GM12878 (cell line): ENCODE measurements around the gene KERA. TPM values are rescaled to one million over a fixed set of nuclear protein-coding genes. Genes with fewer than 3 reads are reported as not detected.

Experiments
- ATF7 ChIP-seq: fragments of 450-650 bp; IDR thresholded peaks from 2 replicates; pipeline ENCODE4 v1.6.1; 2016; ENCODE audit warnings: low read depth, mild to moderate bottlenecking
- CEBPB ChIP-seq, 2 experiments: fragments of 150-350 bp in 1 of 2; IDR thresholded peaks; 2 replicates each; pipeline ENCODE4 v1.6.1; 2012 to 2014; ENCODE audit warnings: low read depth in 2 of 2, low read length in 2 of 2, borderline replicate concordance in 1 of 2, inconsistent platforms in 1 of 2
- EED ChIP-seq: sonication (generic); IDR thresholded peaks from 2 replicates; pipeline ENCODE4 v1.6.1; 2016; ENCODE audit warnings: antibody characterized with exemption, low read depth
- HDAC2 ChIP-seq: fragments of 200-600 bp; sonication (generic); IDR thresholded peaks from 2 replicates; pipeline ENCODE4 v1.6.1; 2017
- IKZF1 ChIP-seq: fragments of 450-650 bp; conservative IDR thresholded peaks from 2 replicates; pipeline ENCODE4 v1.6.1; 2017; ENCODE audit warnings: antibody characterized with exemption, mild to moderate bottlenecking
- IKZF2 ChIP-seq, 2 experiments: fragments of 450-650 bp; IDR thresholded peaks; 2 replicates each; pipeline ENCODE4 v1.6.1; 2017; ENCODE audit warnings: mild to moderate bottlenecking in 2 of 2, moderate library complexity in 2 of 2
- MTA3 ChIP-seq: IDR thresholded peaks from 2 replicates; pipeline ENCODE4 v1.6.1; 2012; ENCODE audit warnings: low read length, inconsistent platforms, borderline replicate concordance
- NFYA ChIP-seq: IDR thresholded peaks from 2 replicates; pipeline ENCODE4 v1.6.1; 2011; ENCODE audit warnings: low read depth, mild to moderate bottlenecking, low read length, improper control_type of control experiment, borderline replicate concordance
- NRF1 ChIP-seq: conservative IDR thresholded peaks from 2 replicates; pipeline ENCODE4 v1.6.1; 2011; ENCODE audit warnings: mild to moderate bottlenecking, low read depth, low read length, improper control_type of control experiment
- PAX5 ChIP-seq: IDR thresholded peaks from 2 replicates; pipeline ENCODE4 v1.6.1; 2011; ENCODE audit warnings: low read depth, low read length, borderline replicate concordance
- POLR2A ChIP-seq: IDR thresholded peaks from 2 replicates; pipeline ENCODE4 v1.6.1; 2011; ENCODE audit warnings: low read depth, mild to moderate bottlenecking, low read length
- POLR2AphosphoS2 ChIP-seq: IDR thresholded peaks from 2 replicates; pipeline ENCODE4 v1.6.1; 2011; ENCODE audit warnings: low read depth, mild to moderate bottlenecking, low read length, improper control_type of control experiment, moderate library complexity
- POU2F2 ChIP-seq: IDR thresholded peaks from 3 replicates; pipeline ENCODE4 v1.6.1; 2011; ENCODE audit warnings: low read depth, mild to moderate bottlenecking, low read length, borderline replicate concordance
- RB1 ChIP-seq: fragments of 450-650 bp; formaldehyde crosslinking; IDR thresholded peaks from 2 replicates; pipeline ENCODE4 v1.6.1; 2017; ENCODE audit warnings: mild to moderate bottlenecking, borderline replicate concordance
- RCOR1 ChIP-seq: conservative IDR thresholded peaks from 2 replicates; pipeline ENCODE4 v1.6.1; 2012; ENCODE audit warnings: low read depth, low read length, improper control_type of control experiment
- RELB ChIP-seq: fragments of 450-650 bp; IDR thresholded peaks from 2 replicates; pipeline ENCODE4 v1.6.1; 2017; ENCODE audit warnings: low read depth, mild to moderate bottlenecking, moderate library complexity
- REST ChIP-seq: IDR thresholded peaks from 2 replicates; pipeline ENCODE4 v1.6.1; 2012; ENCODE audit warnings: mild to moderate bottlenecking, low read depth, low read length
- RUNX3 ChIP-seq: IDR thresholded peaks from 2 replicates; pipeline ENCODE4 v1.6.1; 2012; ENCODE audit warnings: low read length, inconsistent platforms
- SP1 ChIP-seq: IDR thresholded peaks from one replicate; pipeline ENCODE4 v1.6.1; 2011; ENCODE audit warnings: low read depth, low read length
- YY1 ChIP-seq: IDR thresholded peaks from 2 replicates; pipeline ENCODE4 v1.6.1; 2011; ENCODE audit warnings: low read depth, mild to moderate bottlenecking, low read length
- ZBTB40 ChIP-seq: fragments of 450-650 bp; IDR thresholded peaks from 2 replicates; pipeline ENCODE4 v1.6.1; 2016; ENCODE audit warnings: mild to moderate bottlenecking, moderate library complexity, borderline replicate concordance
- ZNF207 ChIP-seq: fragments of 450-650 bp; IDR thresholded peaks from 2 replicates; pipeline ENCODE4 v1.6.1; 2014; ENCODE audit warnings: antibody characterized with exemption, mild to moderate bottlenecking, borderline replicate concordance
- polyA plus RNA-seq, 11 experiments: library from polyadenylated mRNA; depleted of rRNA in 4 of 11; unstranded in 6 of 11; stranded (reverse) in 5 of 11; fragments of >200 nt; fragmentation: Nextera tagmentation in 4 of 11; fragmentation: Illumina TruSeq in 1 of 11; extraction: Ambion mirVana in 4 of 11; extraction: Trizol in 1 of 11; gene quantifications; 1 replicate in 1 of 11; 2 replicates in 10 of 11; pipeline versions ENCODE4 v1.2.1 to v1.2.3, GENCODE V29; 2011 to 2016; ENCODE audit warnings: inconsistent platforms in 2 of 11, missing spikeins in 2 of 11, low read depth in 1 of 11
- total RNA-seq, 4 experiments: library from RNA; depleted of rRNA in 3 of 4; stranded (reverse); fragments of >200 nt in 3 of 4; fragmentation: Illumina TruSeq in 1 of 4; extraction: Trizol in 1 of 4; gene quantifications; 2 replicates each; pipeline versions ENCODE4 v1.2.1 to v1.2.3, GENCODE V29; 2013 to 2021

KERA gene
- total and polyA plus RNA-seq, 10 of the 15 experiments (the other 5 are each of a cell fraction or from before 2014, with no cell fraction given), result not detected

- TF ChIP-seq REST (no peak), ATF7 (peak; percentile 97), PAX5 (peak; percentile 70; the same call in 1 of the 2 replicates), RB1 (no peak), YY1 (no peak), RCOR1 (no peak), NRF1 (no peak), SP1 (no peak), ZNF207 (no peak), EED (peak; percentile 64; the same call in 1 of the 2 replicates), NFYA (no peak), HDAC2 (no peak), RELB (peak; percentile 67), RUNX3 (peak; percentile 99), CEBPB (IDR thresholded peaks at IDR 0.05; ENCODE audit: borderline replicate concordance in 1 of 2, low read depth in 2 of 2, low read length in 2 of 2) (no peak), MTA3 (0 out of 2 replicates have a peak, but pooled peaks have one; percentile 62), POU2F2 (peak; percentile 17; the same call in 1 of the 3 replicates), IKZF1 (peak; percentile 55; the same call in 1 of the 2 replicates), POLR2A (no peak), IKZF2 (IDR thresholded peaks at IDR 0.05) (peak; percentile 91 to 94), ZBTB40 (no peak), POLR2AphosphoS2 (no peak)
Observed at GRCh38 chr12:91009319-91009950, 48.4 kb downstream of the KERA start (continued).
